Central memory CD4-positive, alpha-beta T cell (primary cell): ENCODE results near the gene MRPS25.

Experiments used
- DNase-seq: peaks from one replicate; pipeline ENCODE4 v3.0.0; 2022

Gene MRPS25

GRCh38 chr3:15081960-15082664, 17.0 kb upstream of the MRPS25 start:
- DNase-seq, result no peak

- DNase-seq, result no peak
These were observed 14.0 kb upstream of the MRPS25 start for GRCh38 chr3:15079091-15079490.

GRCh38 chr3:15074500-15074899, 9.4 kb upstream of the MRPS25 start:
- no peak for DNase-seq

- no peak for DNase-seq
These were observed 6.6 kb upstream of the MRPS25 start for GRCh38 chr3:15071699-15072098.

GRCh38 chr3:15069441-15069840, 4.3 kb upstream of the MRPS25 start:
- DNase-seq, result no peak

- no peak for DNase-seq
These were observed 1.4 kb upstream of the MRPS25 start for GRCh38 chr3:15066467-15066866.

- no peak for DNase-seq
These were observed 464 bp upstream of the MRPS25 start for GRCh38 chr3:15065550-15066007.

GRCh38 chr3:15064299-15064834, 748 bp downstream of the MRPS25 start:
- DNase-seq, result peak; percentile 8

GRCh38 chr3:15063656-15064286, 1.3 kb downstream of the MRPS25 start:
- no peak for DNase-seq

GRCh38 chr3:15063238-15063637, 1.9 kb downstream of the MRPS25 start:
- no peak for DNase-seq

- DNase-seq, result no peak
These were observed 5.1 kb downstream of the MRPS25 start for GRCh38 chr3:15060029-15060428.

- DNase-seq, result no peak
These were observed 8.3 kb downstream of the MRPS25 start for GRCh38 chr3:15056676-15057404.

GRCh38 chr3:15055019-15055557, 10.0 kb downstream of the MRPS25 start:
- peak; percentile 46 for DNase-seq

GRCh38 chr3:15053541-15053940, 11.6 kb downstream of the MRPS25 start:
- DNase-seq, result no peak

GRCh38 chr3:15052335-15053242, 12.5 kb downstream of the MRPS25 start:
- DNase-seq, result no peak

- DNase-seq, result peak; percentile 17
These were observed 13.6 kb downstream of the MRPS25 start for GRCh38 chr3:15051531-15051930.

- DNase-seq, result no peak
These were observed 14.6 kb downstream of the MRPS25 start for GRCh38 chr3:15050405-15051092.

GRCh38 chr3:15049584-15049983, 15.5 kb downstream of the MRPS25 start:
- no peak for DNase-seq

- no peak for DNase-seq
These were observed 19.4 kb downstream of the MRPS25 start for GRCh38 chr3:15045667-15046066.

GRCh38 chr3:15044326-15044725, 20.8 kb downstream of the MRPS25 start:
- no peak for DNase-seq

GRCh38 chr3:15043408-15044171, 21.5 kb downstream of the MRPS25 start:
- DNase-seq, result no peak
